Cardiac muscle cell (in vitro differentiated cells and primary cell): Measurements from ENCODE around the gene GRID1. TPM values are rescaled to one million over a fixed set of nuclear protein-coding genes. Genes with fewer than 3 reads are reported as not detected.

Experiments used
- DNase-seq, 2 donors: peaks; one replicate each; pipeline versions ENCODE4 v3.0.0 to v3.0.0-alpha.2; 2010 to 2017; ENCODE audit warnings: low read depth in 1 of 2, low spot score in 1 of 2
- H3K27ac ChIP-seq: fragments of 200-600 bp; sonication (generic); 2 replicates; pipeline ENCODE4 v1.5.1; 2016
- H3K27me3 ChIP-seq: fragments of 200-600 bp; sonication (generic); 2 replicates; pipeline ENCODE4 v1.6.0; 2016; ENCODE audit warnings: control low read depth
- H3K36me3 ChIP-seq: fragments of 200-600 bp; sonication (generic); 2 replicates; pipeline ENCODE4 v1.5.1; 2016; ENCODE audit warnings: control low read depth
- H3K4me1 ChIP-seq: fragments of 200-600 bp; sonication (generic); 2 replicates; pipeline ENCODE4 v1.8.1; 2017; ENCODE audit warnings: low read depth, mild to moderate bottlenecking, mixed run types
- H3K4me3 ChIP-seq: fragments of 200-600 bp; sonication (generic); 2 replicates; pipeline ENCODE4 v1.5.1; 2016; ENCODE audit warnings: mild to moderate bottlenecking
- H3K9me3 ChIP-seq: fragments of 200-600 bp; sonication (generic); 2 replicates; pipeline ENCODE4 v1.5.1; 2017; ENCODE audit warnings: low read depth, mild to moderate bottlenecking, control low read depth
- polyA plus RNA-seq: library from polyadenylated mRNA; unstranded; fragments of >200 nt; fragmentation: Nextera tagmentation; extraction: Ambion mirVana; gene quantifications from 2 replicates; pipeline ENCODE4 v1.2.1, GENCODE V29; 2016
- total RNA-seq: library from RNA; depleted of rRNA; stranded (reverse); fragments of >200 nt; gene quantifications from 2 replicates; pipeline ENCODE4 v1.2.3, GENCODE V29; 2016
- TF ChIP-seq, protein P1 (sequence below): IDR thresholded peaks from 2 replicates; pipeline ENCODE4 v1.5.1; 2012; ENCODE audit warnings: low read depth, mild to moderate bottlenecking, low read length

GRID1 gene
- total and polyA plus RNA-seq, 2 experiments from 2014 or later = 1.5 to 1.6 TPM

DNA sequence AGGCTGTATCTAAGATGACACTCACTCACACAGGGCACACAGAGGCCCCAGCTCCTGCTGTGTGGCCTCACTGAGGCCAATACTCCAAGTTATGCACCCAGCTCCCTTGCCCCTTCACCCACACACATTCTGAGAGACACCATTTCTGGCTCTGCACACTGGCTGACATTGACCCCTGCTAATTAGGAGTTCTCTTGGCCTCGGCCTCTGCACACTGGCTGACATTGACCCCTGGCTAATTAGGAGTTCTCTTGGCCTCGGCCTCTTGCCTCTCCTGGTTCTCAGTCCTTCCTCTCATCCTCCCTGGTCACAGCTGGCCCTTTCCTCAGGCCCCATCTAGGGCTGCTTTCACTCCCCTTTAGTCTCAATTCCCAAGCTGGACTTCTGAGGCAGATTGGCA lies 97.3 kb downstream of the GRID1 start:
- H3K36me3 ChIP-seq = no peaks in the 10 kb centered on the region
- no peak for DNase-seq

DNA sequence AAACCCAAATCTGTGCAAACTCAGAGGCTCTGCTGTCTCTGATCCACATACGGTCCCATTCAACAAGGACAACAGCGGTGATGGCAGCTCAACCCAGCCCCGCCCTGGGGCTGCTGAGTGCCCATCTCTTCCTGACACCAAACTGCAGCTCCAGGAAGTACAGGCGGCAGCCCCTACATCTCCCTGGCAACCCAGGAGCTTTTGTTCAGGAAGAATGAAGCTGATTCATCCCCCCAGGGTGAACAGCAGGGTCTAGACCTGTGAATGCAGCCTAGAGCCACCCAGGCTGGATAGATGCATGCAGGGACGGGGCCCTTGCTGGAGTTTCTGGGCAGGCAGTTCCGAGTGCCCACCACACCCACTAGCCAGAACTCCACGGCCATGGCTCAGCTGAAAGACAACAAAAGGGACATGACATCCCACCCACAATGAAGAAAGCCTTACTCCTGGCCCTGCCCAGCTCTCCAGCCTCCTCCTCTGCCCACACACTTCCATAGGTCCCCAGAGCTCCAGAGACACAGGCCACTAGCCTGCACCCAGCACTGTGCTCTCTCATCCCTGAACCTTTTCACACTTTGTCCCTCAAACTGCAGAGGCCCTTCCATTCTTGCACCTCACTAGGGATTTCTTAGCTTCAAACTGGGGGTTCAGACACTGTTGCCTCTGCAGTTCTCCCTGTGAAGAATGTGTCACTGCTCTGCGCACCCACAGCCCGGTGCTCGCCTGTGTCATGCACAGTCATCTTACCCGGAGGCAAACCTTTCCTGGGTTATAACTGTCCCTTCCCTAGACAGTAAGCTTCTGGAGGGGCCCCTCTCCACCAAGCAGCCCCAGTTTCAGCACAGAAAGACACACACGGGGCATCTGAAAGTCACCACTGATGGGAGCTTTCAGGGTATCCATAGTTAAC lies 99.1 kb downstream of the GRID1 start:
- no peaks in the 10 kb centered on the region for H3K4me1 ChIP-seq
- no peak overlapping the region for H3K27ac ChIP-seq
- TF ChIP-seq, protein P1, sequence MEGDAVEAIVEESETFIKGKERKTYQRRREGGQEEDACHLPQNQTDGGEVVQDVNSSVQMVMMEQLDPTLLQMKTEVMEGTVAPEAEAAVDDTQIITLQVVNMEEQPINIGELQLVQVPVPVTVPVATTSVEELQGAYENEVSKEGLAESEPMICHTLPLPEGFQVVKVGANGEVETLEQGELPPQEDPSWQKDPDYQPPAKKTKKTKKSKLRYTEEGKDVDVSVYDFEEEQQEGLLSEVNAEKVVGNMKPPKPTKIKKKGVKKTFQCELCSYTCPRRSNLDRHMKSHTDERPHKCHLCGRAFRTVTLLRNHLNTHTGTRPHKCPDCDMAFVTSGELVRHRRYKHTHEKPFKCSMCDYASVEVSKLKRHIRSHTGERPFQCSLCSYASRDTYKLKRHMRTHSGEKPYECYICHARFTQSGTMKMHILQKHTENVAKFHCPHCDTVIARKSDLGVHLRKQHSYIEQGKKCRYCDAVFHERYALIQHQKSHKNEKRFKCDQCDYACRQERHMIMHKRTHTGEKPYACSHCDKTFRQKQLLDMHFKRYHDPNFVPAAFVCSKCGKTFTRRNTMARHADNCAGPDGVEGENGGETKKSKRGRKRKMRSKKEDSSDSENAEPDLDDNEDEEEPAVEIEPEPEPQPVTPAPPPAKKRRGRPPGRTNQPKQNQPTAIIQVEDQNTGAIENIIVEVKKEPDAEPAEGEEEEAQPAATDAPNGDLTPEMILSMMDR = no peak
- no peaks in the 10 kb centered on the region for H3K36me3 ChIP-seq
- no peaks in the 10 kb centered on the region for H3K27me3 ChIP-seq
- no peak for DNase-seq
- no peak overlapping the region for H3K4me3 ChIP-seq
- H3K9me3 ChIP-seq = no peaks in the 10 kb centered on the region

More for the DNA sequence above, 97.3 kb downstream of the GRID1 start:
- no peaks in the 10 kb centered on the region for H3K4me1 ChIP-seq
- H3K27ac ChIP-seq = no peak overlapping the region
- TF ChIP-seq, protein P1 = no peak
- H3K4me3 ChIP-seq = no peak overlapping the region
- no peaks in the 10 kb centered on the region for H3K9me3 ChIP-seq
- H3K27me3 ChIP-seq = no peaks in the 10 kb centered on the region

DNA sequence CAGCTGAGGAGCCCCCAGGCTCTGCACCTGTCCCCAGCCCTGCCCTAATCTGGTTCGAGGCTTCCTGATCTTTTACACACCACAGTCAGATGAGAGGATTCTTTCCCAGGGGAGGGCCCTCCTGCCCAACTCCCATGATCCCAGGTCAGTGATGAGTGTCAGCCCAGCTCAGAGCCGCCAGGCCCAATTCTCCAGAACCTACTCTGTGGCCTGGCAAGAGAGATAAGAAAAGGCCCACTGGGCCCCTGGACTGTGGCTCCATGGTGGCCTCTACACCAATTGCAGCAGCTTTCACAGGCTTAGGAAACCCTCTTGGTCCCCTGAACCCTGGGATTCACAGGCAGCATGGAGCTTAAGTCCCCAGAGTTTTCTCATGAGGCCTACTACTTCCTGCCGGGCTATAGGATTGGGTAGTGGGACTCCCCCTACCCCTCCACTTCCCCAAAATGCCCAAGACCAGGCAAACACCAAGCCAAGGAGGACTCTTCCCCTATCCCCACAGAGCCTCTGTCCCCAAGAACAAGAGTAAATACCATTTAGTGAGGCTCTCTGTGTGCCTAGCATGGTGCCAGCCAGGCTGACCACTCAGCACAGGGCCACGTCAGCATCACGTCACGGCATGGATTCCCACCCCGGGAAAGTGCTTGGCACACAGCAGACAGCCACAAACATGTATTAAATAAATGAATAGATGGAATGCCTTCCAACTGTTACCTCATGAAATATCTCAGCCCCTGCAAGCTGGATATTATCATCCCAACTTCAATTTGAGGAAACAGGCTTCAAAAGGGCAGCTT lies 100.0 kb downstream of the GRID1 start:
- Histone ChIP-seq H3K36me3 (no peaks in the 10 kb centered on the region), H3K27ac (no peak overlapping the region), H3K4me3 (no peak overlapping the region), H3K4me1 (no peaks in the 10 kb centered on the region), H3K27me3 (no peaks in the 10 kb centered on the region), H3K9me3 (no peaks in the 10 kb centered on the region)
- no peak for DNase-seq
- TF ChIP-seq, protein P1 = no peak

GRCh38 chr10:86265895-86266259 lies 100.7 kb downstream of the GRID1 start:
- no peaks in the 10 kb centered on the region for H3K27me3 ChIP-seq
- H3K4me1 ChIP-seq = no peaks in the 10 kb centered on the region
- no peak overlapping the region for H3K27ac ChIP-seq
- TF ChIP-seq, protein P1 = no peak
- H3K9me3 ChIP-seq = no peaks in the 10 kb centered on the region
- no peaks in the 10 kb centered on the region for H3K36me3 ChIP-seq
- no peak for DNase-seq
- H3K4me3 ChIP-seq = no peak overlapping the region

DNA sequence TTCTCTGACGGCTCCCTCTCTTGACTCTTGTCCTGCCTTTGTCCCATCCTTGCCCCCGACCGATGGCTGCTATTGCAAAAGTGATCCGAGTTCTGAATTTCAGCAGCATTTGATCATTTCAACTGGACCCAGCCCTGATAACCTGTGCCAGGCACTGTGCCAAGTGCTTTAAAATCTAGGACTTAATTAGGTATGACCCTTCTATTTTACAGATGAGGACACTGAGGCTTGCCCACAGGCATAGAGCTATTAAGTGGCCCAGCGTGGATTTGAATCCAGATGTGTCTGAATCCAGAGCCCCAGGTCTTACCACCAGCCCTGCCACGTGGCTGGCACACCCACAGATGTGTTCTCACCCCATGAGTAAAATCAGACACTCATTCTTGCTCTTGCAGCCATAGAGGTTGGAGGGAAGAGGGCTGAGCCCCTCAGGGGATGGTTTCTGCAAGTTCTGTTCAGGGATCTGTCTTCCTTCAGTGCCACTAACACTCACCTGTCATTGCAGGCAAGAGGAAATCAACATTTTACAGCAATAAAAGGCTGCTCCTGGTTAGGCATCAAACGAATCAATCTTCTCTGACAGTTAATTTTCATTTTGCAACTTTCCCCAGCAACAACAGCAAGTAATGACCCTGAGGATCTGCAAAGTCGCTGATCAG lies 101.2 kb downstream of the GRID1 start:
- H3K9me3 ChIP-seq = no peaks in the 10 kb centered on the region
- DNase-seq = no peak
- no peaks in the 10 kb centered on the region for H3K27me3 ChIP-seq
- H3K27ac ChIP-seq = no peak overlapping the region
- no peaks in the 10 kb centered on the region for H3K4me1 ChIP-seq
- H3K36me3 ChIP-seq = no peaks in the 10 kb centered on the region
- TF ChIP-seq, protein P1 = no peak
- H3K4me3 ChIP-seq = no peak overlapping the region
